GM19023 (cell line): Measurements from ENCODE around the gene ODC1.
A peak's percentile ranks its signal among the peaks of the same experiment; 100 is the strongest.

Experiments
- ATAC-seq: cut with Tn5 transposase; IDR thresholded peaks from one replicate; pipeline ENCODE4 v1.9.1; 2021; ENCODE audit warnings: mild to moderate bottlenecking, moderate library complexity; ENCODE audit not compliant: unreplicated experiment

Gene ODC1

DNA sequence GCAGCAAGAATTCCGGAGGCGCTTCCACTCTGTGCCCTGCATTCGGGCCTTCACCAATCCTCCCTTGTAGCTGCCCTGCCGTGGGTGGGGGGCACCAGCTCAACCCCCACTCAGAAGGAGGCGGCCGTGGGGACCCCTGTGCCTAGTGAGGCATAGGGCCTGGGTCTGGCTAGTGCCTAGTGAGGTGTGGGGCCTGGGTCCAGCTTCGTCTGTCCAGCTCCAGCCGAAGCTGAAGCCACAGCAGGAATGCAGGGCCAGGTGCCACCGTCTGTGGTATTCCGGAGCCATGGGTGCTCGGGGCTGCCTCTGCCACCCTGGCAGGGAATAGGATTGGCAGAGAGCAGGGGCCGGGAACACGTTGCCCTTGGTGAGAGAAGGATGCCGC, 12.3 kb downstream of the ODC1 start:
- no peak for ATAC-seq

DNA sequence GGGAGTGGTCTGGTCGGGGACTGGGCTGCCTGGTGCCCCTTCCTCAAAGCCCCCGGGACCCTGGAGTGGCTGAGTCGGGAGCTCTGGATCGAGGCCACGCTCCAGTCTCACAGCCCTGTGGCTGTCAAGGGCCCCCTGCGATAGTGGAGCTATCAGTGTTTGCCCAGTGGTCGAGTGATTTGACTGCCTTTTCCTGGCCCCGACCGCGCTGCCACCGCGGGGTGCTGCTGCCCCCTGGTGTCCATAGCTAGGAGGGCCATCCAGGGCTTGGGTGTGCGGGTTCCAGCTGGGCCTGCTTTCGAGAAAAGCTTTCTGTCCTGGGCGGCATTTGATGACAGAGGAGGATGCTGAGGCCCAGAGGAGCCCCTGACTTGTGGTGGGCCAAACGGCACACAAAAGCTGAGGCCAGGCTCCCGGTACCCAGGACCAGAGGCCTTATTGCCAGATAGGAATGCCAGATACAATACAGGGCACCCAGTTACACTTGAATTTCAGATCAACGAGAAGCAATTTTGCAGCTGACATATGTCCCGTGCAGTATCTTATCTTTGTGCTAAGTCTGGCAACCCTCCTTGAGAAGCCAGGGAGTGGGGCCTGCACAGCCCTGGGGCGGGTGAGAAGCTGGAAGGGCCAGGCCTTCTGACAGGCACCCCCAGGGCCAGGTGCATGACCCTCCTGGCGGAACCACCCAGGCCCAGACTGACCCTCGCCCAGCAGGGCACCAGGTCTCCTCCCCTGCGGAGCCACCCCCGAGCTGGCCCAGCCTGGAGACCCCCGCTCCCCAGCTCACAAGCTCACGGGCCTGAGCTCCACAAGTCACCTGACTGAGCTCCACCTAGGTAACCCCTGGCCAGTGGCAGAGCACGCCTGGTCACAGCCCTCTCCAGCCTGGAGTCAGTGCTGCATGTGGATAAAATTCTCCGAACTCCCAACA, 13.0 kb downstream of the ODC1 start:
- peak; percentile 51 for ATAC-seq

DNA sequence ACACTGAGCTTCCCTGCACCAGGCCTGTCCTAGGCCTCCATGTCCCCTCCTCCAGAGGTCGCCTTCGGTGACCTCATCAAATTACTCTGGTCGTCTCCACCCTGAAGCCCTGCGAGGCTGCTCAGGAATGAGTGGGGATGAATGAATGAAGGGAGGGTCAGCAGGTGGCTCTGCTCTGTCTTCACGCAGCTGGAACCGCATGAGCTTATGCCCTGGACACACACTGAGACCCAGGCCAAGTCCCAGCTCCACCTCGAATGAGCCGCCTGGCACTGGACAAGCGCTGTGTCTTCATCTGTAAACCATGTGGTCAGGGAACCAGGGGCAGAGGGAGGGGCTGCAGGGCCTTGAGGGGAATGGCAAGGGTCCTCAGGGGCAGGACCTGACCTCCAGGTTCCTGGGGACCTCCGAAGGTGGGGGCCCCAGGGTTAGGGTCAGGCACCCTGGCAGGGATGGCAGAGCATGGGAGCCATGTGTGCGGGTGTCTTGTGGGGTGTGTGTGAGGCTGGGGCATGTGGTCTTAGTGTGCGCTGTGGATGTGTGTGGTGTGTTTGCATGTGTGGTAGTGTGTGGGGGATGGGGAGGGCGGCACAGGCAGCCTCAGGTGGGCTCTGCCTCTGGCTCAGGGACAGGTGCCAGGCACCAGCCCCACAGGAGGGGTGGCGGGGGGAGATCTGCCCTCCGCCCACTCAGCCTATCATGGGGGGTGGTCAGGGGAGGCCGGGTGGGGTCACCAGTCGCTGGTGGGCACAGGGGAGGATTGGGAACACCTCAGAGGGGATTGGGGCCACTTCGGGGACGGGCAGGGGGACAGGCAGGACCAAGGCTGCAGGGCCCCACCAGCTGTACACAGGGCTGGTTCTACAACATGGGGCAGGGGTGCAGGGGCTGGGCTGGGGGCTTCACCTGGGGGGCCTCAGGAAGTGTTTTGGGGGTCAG, 13.9 kb downstream of the ODC1 start:
- no peak for ATAC-seq

DNA sequence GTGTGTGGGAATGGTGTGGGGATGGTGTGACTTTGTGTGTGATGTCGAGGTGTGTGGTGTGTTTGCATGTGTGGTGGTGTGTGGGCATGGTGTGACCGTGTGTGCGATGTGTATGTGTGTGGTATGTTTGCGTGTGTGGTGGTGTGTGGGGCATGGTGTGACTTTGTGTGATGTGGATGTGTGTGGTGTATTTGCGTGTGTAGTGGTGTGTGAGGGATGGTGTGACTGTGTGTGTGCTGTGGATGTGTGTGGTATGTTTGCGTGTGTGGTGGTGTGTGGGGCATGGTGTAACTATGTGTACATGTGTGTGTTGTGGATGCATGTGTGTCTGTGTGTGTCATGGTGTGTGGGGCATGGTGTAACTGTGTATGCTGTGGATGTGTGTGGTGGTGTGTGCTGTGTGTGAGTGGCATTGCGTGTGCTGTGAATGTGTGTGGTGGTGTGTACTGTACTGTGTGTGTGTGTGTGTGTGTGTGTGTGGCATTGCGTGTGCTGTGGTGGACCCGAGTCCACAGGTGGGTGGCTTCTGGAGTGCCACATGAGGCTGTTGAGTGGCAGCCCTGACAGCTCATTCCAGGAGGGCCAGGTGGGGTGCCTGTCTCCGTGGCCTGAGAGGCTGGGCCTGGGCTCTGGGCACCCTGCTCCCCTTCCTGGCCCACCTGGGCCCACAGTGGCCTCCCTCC, 14.7 kb downstream of the ODC1 start:
- no peak for ATAC-seq

DNA sequence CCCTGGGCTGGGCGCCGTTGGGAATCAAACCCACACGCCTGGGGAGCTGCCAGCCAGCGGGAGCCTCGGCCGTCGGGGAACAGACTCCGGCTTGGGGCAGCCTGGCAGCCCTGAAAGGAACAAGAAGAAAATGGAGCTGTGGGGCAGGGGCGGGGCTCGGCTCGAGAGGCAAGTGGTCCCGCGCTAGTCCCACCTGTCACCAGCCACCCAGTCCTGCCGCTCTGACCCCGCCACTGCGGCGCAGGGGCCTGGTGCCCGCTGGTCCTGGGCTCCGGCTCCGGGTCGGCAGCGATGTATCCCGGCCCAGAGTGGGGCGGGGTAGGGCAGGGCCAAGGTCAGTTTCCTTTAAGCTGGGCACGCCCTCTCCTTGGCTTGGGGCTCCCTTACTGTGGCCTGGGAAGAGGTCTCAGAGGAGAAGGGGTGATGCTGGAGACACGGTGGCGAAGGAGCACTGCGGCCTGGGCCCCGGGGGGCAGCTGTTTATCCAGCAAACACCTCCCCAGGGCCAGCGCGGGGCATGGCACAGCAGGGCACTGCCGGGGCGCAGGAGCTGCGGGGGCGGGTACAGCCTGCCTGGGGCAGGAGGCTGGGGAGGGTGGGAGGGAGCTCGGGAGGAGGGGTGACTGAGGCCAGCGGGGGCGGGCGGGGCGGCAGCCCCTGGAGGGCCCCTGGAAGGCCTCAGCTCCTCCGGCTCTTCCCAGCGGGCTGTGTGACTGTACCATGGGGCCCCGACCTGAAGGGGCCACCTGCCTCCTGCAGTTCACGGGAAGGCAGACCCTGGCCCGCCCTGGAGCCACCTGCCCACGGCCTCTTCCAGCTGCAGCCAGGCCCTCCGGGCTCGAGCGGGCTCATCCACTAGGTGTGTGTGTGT, 15.6 kb downstream of the ODC1 start:
- ATAC-seq = no peak

DNA sequence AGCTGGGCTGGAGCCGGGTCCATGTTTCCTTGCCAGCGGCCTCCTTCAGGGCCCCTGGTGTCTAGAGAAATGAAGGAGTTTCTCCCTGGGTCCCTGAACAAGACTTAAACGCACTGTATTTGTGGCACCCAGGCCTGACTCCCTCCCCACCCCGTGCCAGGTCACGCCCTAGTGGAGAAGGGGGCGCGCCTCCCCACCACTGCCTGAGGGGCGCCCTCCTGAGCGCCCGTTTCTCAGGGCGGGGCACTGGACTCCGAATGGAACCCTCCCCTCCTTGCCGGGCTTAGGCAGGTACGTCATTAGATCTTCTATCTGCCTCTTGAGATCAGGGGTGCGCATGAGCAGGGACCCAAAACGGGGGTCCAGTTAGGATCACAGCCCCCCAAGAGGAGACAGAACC, 16.3 kb downstream of the ODC1 start:
- no peak for ATAC-seq

DNA sequence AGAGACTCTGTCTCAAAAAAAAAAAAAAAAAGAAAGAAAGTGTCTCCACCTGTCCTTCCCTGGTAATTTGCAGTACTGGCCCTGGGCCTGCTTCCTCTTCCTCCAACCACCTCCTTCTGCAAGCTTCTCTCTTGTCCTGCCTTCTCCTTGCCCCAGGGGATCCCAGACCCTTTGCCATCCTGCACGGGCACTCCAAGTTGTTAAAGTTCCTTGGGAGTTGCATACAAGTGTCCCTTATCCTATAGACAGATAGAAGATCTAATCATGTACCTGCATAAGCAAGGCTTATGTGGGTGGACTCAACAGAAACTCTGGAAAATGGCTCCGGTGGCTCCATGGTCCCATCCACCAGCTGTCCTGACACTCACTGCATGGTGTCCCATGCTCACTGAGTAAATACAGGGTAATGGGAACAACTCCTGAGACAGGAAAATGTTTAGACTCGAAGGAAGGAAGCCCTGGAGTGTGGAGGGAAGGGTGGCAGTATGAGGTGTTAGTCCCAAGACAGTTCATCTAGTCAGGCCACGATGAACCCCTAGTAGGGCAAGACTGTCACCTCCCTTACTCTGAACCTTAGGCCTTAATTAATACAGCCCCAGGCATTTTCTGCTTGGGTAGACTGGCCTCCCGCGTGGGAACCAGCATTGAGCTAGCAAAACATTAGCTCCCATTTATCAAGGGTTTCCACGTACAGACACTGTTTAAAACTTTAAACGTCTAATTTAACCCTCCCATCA, 17.1 kb downstream of the ODC1 start:
- ATAC-seq = no peak

DNA sequence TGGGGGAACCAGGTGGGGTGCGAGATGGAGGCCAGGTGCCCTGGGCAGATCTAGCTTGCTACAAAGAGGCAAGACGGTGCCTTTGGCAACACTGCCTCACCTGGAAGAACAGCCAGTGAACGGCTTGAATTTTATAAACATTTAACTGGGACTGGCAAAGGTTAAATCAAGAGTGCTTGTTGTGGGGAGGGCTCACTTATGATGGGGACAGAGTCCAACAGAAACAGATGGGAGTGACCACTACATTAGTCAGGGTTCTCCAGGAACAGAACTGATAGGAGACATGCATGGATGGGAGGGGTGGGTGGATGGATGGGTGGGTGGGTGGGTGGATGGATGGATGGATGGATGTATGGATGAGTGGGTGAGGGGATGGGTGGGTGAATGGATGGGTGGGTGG, 19.2 kb downstream of the ODC1 start:
- no peak for ATAC-seq

DNA sequence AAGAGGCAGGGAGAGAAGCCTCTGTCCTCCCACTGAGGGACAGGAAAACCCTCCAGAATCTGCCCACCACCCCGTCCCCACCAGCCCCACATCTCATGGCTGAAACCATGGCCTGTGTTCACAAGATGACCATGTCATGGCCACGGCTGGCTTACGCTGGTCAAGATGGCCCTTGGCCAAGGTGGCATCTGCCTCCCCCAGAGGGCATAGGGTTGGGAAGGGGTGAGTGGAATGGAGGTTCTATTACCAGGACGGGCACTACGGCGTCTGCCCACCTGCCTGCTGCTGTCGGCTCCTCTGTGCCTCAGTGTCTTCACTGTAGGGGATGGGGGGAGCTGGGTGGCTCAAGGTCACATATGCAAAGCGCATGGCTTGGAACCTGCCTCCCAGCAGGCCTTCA, 19.8 kb downstream of the ODC1 start:
- ATAC-seq = no peak

DNA sequence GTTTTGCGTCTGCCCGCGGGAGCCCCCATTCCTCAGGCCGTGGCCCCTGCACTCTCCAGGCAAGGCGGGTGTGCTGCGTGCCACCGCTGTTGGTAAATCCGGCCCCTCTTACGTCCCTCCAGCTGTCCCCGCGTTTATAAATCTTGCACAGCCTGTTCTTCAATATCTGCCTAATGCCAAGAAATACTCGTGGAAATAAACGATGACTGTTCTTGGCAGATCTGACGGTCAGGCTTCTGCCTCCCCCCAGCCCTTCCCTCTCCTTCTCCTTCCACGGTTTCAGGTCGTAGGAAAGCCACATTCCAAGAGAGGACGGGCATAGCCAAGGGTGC, 20.5 kb downstream of the ODC1 start:
- no peak for ATAC-seq

DNA sequence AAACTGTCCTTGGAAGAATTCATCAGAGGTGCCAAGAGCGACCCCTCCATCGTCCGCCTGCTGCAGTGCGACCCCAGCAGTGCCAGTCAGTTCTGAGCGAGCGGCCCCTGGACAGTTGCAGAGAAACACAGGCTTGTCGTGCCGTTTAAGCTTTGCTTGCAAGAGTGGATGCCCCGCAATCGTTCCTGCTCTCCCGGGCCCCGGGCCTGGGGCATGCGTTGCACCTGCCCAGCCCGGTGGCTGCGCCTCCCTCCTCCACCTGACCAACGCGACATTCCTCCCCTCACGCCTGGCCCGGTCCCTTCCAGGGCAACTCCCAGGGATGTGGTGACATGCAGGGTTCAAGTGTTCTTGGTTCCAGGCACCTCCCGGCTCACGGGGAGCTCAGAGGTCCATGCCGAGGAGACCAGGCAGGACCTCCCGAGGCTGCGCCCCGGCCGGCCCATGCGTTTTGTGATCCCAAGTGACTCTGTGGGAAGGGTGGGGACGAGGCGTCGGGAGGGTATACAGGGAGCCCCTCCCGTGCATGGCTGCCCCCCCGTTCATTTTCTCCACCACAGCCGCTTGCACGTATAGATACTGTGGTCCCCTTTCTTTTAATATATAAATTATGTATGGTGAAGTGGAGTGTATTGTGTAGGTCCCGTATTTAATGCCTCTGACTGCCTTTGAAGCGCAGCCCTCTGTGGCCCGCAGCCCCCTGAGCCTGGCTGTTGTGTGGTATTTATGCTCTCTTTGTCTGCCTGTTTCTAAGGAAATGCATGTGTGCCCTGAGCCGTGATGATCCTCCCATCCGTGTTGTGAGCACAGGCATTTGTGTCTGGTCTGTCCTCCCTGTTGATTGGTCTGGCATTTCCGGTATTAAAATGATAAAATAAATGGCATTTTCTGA, 21.2 kb downstream of the ODC1 start:
- no peak for ATAC-seq

DNA sequence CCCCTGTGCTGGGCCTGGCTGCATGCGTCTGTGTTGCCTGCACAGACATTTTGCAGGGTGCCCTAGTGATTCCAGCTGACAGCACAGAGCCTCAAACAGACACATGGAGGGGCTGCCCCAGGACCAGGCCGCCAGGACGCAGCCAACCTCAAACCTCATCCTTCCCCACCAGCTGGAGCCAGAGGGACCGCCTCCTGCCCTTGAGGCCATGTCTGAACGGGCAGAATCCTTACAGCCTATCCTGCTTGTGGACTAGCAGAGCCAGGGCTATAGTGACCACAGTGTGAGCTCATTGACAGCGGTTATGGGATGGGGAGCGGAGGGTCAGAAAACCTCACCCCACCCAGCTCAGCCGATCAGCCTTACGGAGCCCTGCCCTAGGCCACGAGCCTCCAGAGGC, 22.4 kb downstream of the ODC1 start:
- ATAC-seq = no peak

DNA sequence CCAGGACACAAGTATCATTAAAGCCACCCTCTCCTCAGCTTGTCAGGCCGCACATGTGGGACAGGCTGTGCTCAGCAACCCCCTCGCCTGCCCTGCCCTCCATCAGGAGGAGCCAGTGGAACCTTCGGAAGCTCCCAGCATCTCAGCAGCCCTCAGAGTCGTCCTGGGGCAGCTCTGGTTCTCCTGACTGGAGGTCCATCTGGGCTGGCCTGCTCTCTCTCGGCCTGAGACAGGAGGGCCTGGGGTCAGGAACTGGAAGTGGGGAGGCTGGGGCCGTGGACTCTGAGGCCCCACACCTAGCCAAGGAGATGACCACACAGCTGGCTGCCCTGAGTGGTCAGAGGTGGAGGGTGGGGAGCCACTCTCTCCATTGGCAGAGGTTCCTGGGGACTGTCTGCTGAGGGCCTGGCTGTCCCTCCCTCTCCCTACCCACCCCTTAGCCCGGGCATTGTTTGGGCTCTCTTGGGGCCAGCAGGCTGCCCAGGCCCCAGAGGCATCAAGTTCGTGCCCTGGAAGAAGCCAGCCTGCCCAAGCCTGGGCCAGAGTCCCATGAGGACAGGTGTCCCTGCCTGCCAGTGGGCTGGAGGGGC, 23.1 kb downstream of the ODC1 start:
- no peak for ATAC-seq

DNA sequence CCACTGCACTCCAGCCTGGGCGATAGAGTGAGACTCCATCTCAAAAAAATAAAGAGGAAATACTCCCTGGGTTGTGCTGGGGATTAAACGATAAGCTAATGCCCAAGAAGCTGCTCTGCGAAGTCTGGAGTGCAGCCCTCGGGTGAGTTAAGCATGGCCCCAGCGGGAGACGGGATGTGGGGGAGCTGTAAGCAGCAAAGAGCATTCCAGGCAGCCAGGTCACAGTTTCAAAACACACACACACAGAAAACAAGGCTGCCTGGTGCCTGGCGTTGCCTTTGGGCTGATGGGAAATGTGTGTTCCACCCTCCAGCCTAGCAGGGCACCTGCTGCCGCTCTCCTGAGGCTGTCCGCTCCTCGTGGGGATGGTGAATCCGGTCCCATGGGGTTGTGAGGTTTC, 24.1 kb downstream of the ODC1 start:
- ATAC-seq = no peak

DNA sequence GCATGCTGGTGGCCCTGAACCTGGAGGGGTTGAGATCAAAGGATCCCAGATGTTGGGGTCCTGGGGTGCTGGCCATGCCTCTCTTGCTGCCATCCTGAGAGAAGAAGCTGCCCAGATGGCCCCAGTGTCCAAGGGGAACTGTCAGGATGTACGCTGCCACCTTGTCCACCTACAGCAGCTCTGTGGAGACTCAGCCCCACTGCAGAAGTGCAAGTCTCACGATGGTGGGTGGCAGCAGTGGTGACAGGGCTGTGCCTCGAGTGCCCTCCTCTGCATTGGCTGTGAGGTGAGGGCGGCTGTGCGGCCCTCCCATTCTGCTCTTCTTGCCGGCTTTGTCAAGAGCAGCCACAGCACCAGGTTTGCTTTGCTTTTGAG, 24.7 kb downstream of the ODC1 start:
- no peak for ATAC-seq

DNA sequence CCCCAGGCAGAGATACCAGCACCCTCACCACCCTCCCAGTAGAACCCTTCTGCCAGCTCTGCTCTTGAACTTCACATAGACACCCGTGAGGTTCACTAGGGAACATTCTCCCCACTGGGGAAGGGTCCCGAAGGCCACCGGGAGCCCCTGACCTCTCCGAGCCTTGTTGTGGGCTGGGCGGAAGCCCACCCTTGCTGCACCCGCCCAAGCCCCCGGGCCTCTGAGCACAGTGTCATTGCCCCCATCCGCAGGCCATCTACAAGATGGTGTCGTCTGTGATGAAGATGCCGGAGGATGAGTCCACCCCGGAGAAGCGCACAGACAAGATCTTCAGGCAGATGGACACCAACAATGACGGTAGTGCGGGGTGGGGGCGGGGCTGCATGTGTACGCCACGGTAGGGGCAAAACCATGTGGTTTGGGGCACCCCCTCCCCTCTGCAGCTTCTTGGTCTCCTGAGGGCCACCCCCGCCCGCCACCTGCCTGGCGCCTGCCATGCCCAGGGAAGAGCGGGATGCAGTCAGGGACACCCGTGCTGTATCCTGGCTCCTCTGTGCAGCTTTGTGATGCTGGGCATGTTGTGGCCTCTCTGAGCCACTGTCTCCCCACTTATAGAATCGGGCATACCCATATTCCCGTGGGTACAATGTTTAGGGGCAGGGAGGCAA, 25.3 kb downstream of the ODC1 start:
- ATAC-seq = no peak

DNA sequence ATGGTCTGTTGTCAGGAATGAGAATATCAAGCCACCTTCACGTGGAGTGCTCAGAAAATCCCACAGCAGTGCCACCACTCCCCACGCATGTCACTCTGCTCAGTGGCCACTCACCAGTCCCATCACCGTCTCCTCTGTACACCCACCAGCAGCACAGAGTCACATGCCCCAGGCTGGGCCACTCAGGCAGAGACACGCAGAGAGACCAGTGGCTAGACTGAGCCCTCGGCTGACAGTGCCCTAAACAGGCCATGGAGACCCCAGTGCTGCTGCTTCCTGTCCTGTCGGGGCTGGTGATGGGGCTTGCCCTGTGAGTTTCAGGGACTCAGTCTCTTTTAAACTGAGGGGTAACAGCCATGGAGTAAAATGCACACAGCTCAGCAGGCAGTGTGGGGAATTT, 25.9 kb downstream of the ODC1 start:
- no peak for ATAC-seq
